Stimulated activated CD4-positive, alpha-beta T cell treated with anti-CD3 and anti-CD28 coated beads, Interleukin-2, amount 100 ng/mL, for 24 hours (primary cell): Measurements from ENCODE around the gene HNRNPM.
A peak's percentile ranks its signal among the peaks of the same experiment; 100 is the strongest.
"Not testable (repeated sequence)": the region's sequence is repeated elsewhere in the genome, so short reads cannot be mapped to it uniquely, and the experiment has no call there.

Source experiments
- DNase-seq, 2 donors: peaks; one replicate each; pipeline ENCODE4 v3.0.0-alpha.2; 2020

Gene HNRNPM

GRCh38 chr19:8514505-8515009 lies 69.8 kb downstream of the HNRNPM start:
- not testable (repeated sequence) for DNase-seq

- peak; percentile 45 to 63 for DNase-seq
Measured at GRCh38 chr19:8515317-8515716, 70.5 kb downstream of the HNRNPM start.

- DNase-seq, result peak in 1 of 2 donors; percentile 26
Measured at GRCh38 chr19:8517551-8518442, 73.0 kb downstream of the HNRNPM start.

- DNase-seq, result no peak
Measured at GRCh38 chr19:8518536-8518935, 73.8 kb downstream of the HNRNPM start.

GRCh38 chr19:8519388-8519787 lies 74.6 kb downstream of the HNRNPM start:
- no peak for DNase-seq

GRCh38 chr19:8525401-8525684 lies 80.6 kb downstream of the HNRNPM start:
- no peak for DNase-seq

- DNase-seq, result no peak
Measured at GRCh38 chr19:8526345-8527091, 81.7 kb downstream of the HNRNPM start.

- DNase-seq, result no peak
Measured at GRCh38 chr19:8528500-8528899, 83.7 kb downstream of the HNRNPM start.

GRCh38 chr19:8529369-8530006 lies 84.7 kb downstream of the HNRNPM start:
- no peak for DNase-seq

GRCh38 chr19:8530061-8530679 lies 85.4 kb downstream of the HNRNPM start:
- no peak for DNase-seq

GRCh38 chr19:8531470-8531869 lies 86.7 kb downstream of the HNRNPM start:
- no peak for DNase-seq

- no peak for DNase-seq
Measured at GRCh38 chr19:8532225-8532624, 87.5 kb downstream of the HNRNPM start.

GRCh38 chr19:8536282-8536681 lies 91.5 kb downstream of the HNRNPM start:
- DNase-seq, result no peak

- DNase-seq, result no peak
Measured at GRCh38 chr19:8537099-8537498, 92.3 kb downstream of the HNRNPM start.
